Myocyte (in vitro differentiated cells): ENCODE data around the gene DDX41. TPM values are rescaled to one million over a fixed set of nuclear protein-coding genes. Genes with fewer than 3 reads are reported as not detected.
A peak's percentile ranks its signal among the peaks of the same experiment; 100 is the strongest.
"Not testable (repeated sequence)": the region's sequence is repeated elsewhere in the genome, so short reads cannot be mapped to it uniquely, and the experiment has no call there.

Experiments
- DNase-seq: peaks from one replicate; pipeline ENCODE4 v3.0.0-alpha.2; 2012; ENCODE audit warnings: low read depth
- polyA plus RNA-seq: library from polyadenylated mRNA; unstranded; fragments of >200 nt; gene quantifications from one replicate; pipeline ENCODE4 v1.2.1, GENCODE V29; 2012; ENCODE audit warnings: missing spikeins
- total RNA-seq: library from RNA; depleted of rRNA; stranded (reverse); fragments of >200 nt; gene quantifications from 2 replicates; pipeline ENCODE4 v1.2.3, GENCODE V29; 2014

The DDX41 gene
- total RNA-seq = 87.2 and 112 TPM in 2 replicates
- 299 TPM for polyA plus RNA-seq

GRCh38 chr5:177516601-177517568 lies at the start of gene DDX41:
Gene DDX41, minus strand, starts transcription at chr5:177516961. Its CDS starts 16 bp downstream, at chr5:177516945.
- DNase-seq = peak; percentile 99

- DNase-seq = no peak
These were observed 48.3 kb upstream of the DDX41 start for GRCh38 chr5:177565046-177565445.

GRCh38 chr5:177559446-177559941 lies 42.7 kb upstream of the DDX41 start:
- DNase-seq = not testable (repeated sequence)

- no peak for DNase-seq
These were observed 41.0 kb upstream of the DDX41 start for GRCh38 chr5:177557796-177558195.

- DNase-seq = no peak
These were observed 40.4 kb upstream of the DDX41 start for GRCh38 chr5:177557041-177557647.

GRCh38 chr5:177555665-177556064 lies 38.9 kb upstream of the DDX41 start:
- DNase-seq = no peak

GRCh38 chr5:177555228-177555627 lies 38.5 kb upstream of the DDX41 start:
- peak; percentile 47 for DNase-seq

GRCh38 chr5:177554474-177555111 lies 37.8 kb upstream of the DDX41 start, which contains the start of gene FAM193B:
Gene FAM193B, minus strand, starts transcription at chr5:177554563. Its CDS starts 105 bp downstream, at chr5:177554458.
- DNase-seq = peak; percentile 91

- peak; percentile 66 for DNase-seq
These were observed 37.1 kb upstream of the DDX41 start for GRCh38 chr5:177553671-177554429.

GRCh38 chr5:177552839-177553455 lies 36.2 kb upstream of the DDX41 start:
- DNase-seq = peak; percentile 40

- DNase-seq = no peak
These were observed 33.4 kb upstream of the DDX41 start for GRCh38 chr5:177550122-177550521.

GRCh38 chr5:177548495-177548894 lies 31.7 kb upstream of the DDX41 start:
- no peak for DNase-seq

GRCh38 chr5:177547736-177548135 lies 31.0 kb upstream of the DDX41 start:
- peak; percentile 53 for DNase-seq

- peak; percentile 95 for DNase-seq
These were observed 29.5 kb upstream of the DDX41 start for GRCh38 chr5:177546258-177546741.

GRCh38 chr5:177545487-177546257 lies 28.9 kb upstream of the DDX41 start:
- peak; percentile 98 for DNase-seq

- no peak for DNase-seq
These were observed 26.2 kb upstream of the DDX41 start for GRCh38 chr5:177542816-177543465.

- no peak for DNase-seq
These were observed 23.7 kb upstream of the DDX41 start for GRCh38 chr5:177540438-177540837.

- DNase-seq = peak; percentile 76
These were observed 22.6 kb upstream of the DDX41 start for GRCh38 chr5:177539411-177539810.

- DNase-seq = no peak
These were observed 22.1 kb upstream of the DDX41 start for GRCh38 chr5:177538876-177539275.
